HCT116 (cell line): Measurements from ENCODE around the gene CAPN1. TPM values are rescaled to one million over a fixed set of nuclear protein-coding genes. Genes with fewer than 3 reads are reported as not detected.

ENCODE experiments used
- ATAC-seq: fragments of 200-7000 bp; cut with Tn5 transposase; 2 replicates; pipeline ENCODE4 v1.9.1; 2020; ENCODE audit warnings: mild to moderate bottlenecking, moderate library complexity
- BruUV-seq: library from RNA; stranded (reverse); fragments of 400-500 nt; replicated peaks from 2 replicates; lab custom pipeline; 2021; lab: Mats Ljungman, UMichigan
- CTCF ChIA-PET: fragments of 300-600 bp; sonication (Branson Sonifier 250); formaldehyde crosslinking; loops from one replicate; lab custom pipeline; 2021; ENCODE audit warnings: antibody characterized with exemption; lab: Charles Lee
- POLR2A ChIA-PET: fragments of 300-600, 350-600 bp; sonication (Branson Sonifier 250); formaldehyde crosslinking; loops from one replicate; lab custom pipeline; 2021; ENCODE audit warnings: antibody characterized with exemption; lab: Charles Lee
- RAD21 ChIA-PET, 2 experiments: fragments of 300-600 bp; sonication (Branson Sonifier 250); formaldehyde crosslinking; loops; one replicate each; lab custom pipeline; 2023; ENCODE audit warnings: low total read pairs in 2 of 2; ENCODE audit not compliant: uncharacterized antibody in 2 of 2, unreplicated experiment in 2 of 2, low non-redundant PET in 1 of 2; lab: Charles Lee
- DNase-seq: peaks from one replicate; pipeline ENCODE4 v3.0.0-alpha.2; 2010; ENCODE audit warnings: low read depth, low spot score
- H2AFZ ChIP-seq: fragments of 200-600 bp; shearing (Covaris generic), sonication (generic); 2 replicates; pipeline ENCODE4 v1.6.1; 2017; ENCODE audit warnings: low read depth, mixed run types, mixed read lengths, antibody characterized with exemption, low read length; ENCODE audit not compliant: poor library complexity, severe bottlenecking
- H3K27ac ChIP-seq: 2 replicates; pipeline ENCODE4 v1.5.1; 2012; ENCODE audit warnings: low read depth, low read length
- H3K27me3 ChIP-seq: fragments of 200-600 bp; sonication (generic); 2 replicates; pipeline ENCODE4 v1.6.1; 2016; ENCODE audit warnings: mixed run types, low read length, mixed read lengths; ENCODE audit not compliant: insufficient read depth
- H3K36me3 ChIP-seq, 2 experiments: fragments of 200-500 bp in 1 of 2; fragments of 200-600 bp in 1 of 2; sonication (Bioruptor generic) in 1 of 2; sonication (generic) in 1 of 2; 2 replicates each; pipeline versions ENCODE4 v1.5.1 to v1.6.1; 2014 to 2016; ENCODE audit warnings: low read length in 2 of 2, inconsistent platforms in 1 of 2, mixed read lengths in 1 of 2, mixed run types in 1 of 2; ENCODE audit not compliant: insufficient read depth in 2 of 2, control insufficient read depth in 1 of 2
- H3K4me1 ChIP-seq, 2 experiments: fragments of 200-600 bp in 1 of 2; sonication (generic) in 1 of 2; 2 replicates each; pipeline versions ENCODE4 v1.5.1 to v1.6.1; 2012 to 2017; ENCODE audit warnings: low read length in 2 of 2, inconsistent platforms in 1 of 2, mild to moderate bottlenecking in 1 of 2, mixed read lengths in 1 of 2, mixed run types in 1 of 2, moderate library complexity in 1 of 2; ENCODE audit not compliant: insufficient read depth in 2 of 2, control insufficient read depth in 1 of 2
- H3K4me2 ChIP-seq: fragments of 200-600 bp; sonication (generic); 2 replicates; pipeline ENCODE4 v1.6.1; 2017; ENCODE audit warnings: mixed run types, low read length, mixed read lengths
- H3K4me3 ChIP-seq, 2 experiments: fragments of 200-600 bp in 1 of 2; sonication (generic) in 1 of 2; replicated peaks in 1 of 2; 2 replicates each; pipeline ENCODE4 v1.5.1; 2011 to 2016; ENCODE audit warnings: low read length in 2 of 2, control low read depth in 1 of 2, low read depth in 1 of 2, mild to moderate bottlenecking in 1 of 2, mixed read lengths in 1 of 2, mixed run types in 1 of 2
- H3K79me2 ChIP-seq: fragments of 200-600 bp; sonication (generic); 2 replicates; pipeline ENCODE4 v1.6.1; 2017; ENCODE audit warnings: mild to moderate bottlenecking, mixed run types, low read length, moderate library complexity, mixed read lengths; ENCODE audit not compliant: insufficient read depth
- H3K9ac ChIP-seq: fragments of 200-600 bp; sonication (generic); 2 replicates; pipeline ENCODE4 v1.6.1; 2016; ENCODE audit warnings: low read length, mixed read lengths
- H3K9me2 ChIP-seq: fragments of 200-600 bp; sonication (generic), shearing (Covaris generic); 2 replicates; pipeline ENCODE4 v1.6.1; 2017; ENCODE audit warnings: mixed run types, mild to moderate bottlenecking, moderate library complexity; ENCODE audit not compliant: insufficient read depth
- H3K9me3 ChIP-seq, 2 experiments: fragments of 200-500 bp in 1 of 2; fragments of 200-600 bp in 1 of 2; sonication (Bioruptor generic) in 1 of 2; sonication (generic) in 1 of 2; 2 replicates each; pipeline ENCODE4 v1.6.1; 2014 to 2017; ENCODE audit warnings: low read length in 2 of 2, mixed read lengths in 2 of 2, inconsistent platforms in 1 of 2, low read depth in 1 of 2, mild to moderate bottlenecking in 1 of 2, mixed run types in 1 of 2, moderate library complexity in 1 of 2; ENCODE audit not compliant: control insufficient read depth in 1 of 2, insufficient read depth in 1 of 2
- H4K20me1 ChIP-seq: fragments of 200-600 bp; sonication (generic), shearing (Covaris generic); 2 replicates; pipeline ENCODE4 v1.6.1; 2017; ENCODE audit warnings: mixed run types, mild to moderate bottlenecking, moderate library complexity; ENCODE audit not compliant: insufficient read depth
- CBX3 ChIP-seq: IDR thresholded peaks from 2 replicates; pipeline ENCODE4 v1.6.1; 2012; ENCODE audit warnings: low read depth
- EGR1 ChIP-seq: IDR thresholded peaks from 2 replicates; pipeline ENCODE4 v1.6.1; 2012; ENCODE audit warnings: low read depth
- JUND ChIP-seq: IDR thresholded peaks from 2 replicates; pipeline ENCODE4 v1.6.1; 2012
- TCF7L2 ChIP-seq: IDR thresholded peaks from 2 replicates; pipeline ENCODE4 v1.7.0; 2011; ENCODE audit warnings: borderline replicate concordance, inconsistent platforms; ENCODE audit not compliant: insufficient read depth, insufficient read length; ENCODE audit errors: extremely low read depth
- ZFX ChIP-seq: fragments of 450-650 bp; IDR thresholded peaks from 2 replicates; pipeline ENCODE4 v1.6.1; 2017
- intact Hi-C: fragments of 100-400 bp; cut with micrococcal nuclease; formaldehyde crosslinking; loops from 2 replicates; pipeline ENCODE4 v1.10.0; 2022
- total RNA-seq: library from RNA; stranded (reverse); gene quantifications from one replicate; pipeline ENCODE4 v1.2.1, GENCODE V29; 2021; ENCODE audit not compliant: unreplicated experiment
- TF ChIP-seq, protein P1 (sequence below): IDR thresholded peaks from 2 replicates; pipeline ENCODE4 v1.6.1; 2012; ENCODE audit warnings: low read depth
- TF ChIP-seq, protein P2 (sequence below): IDR thresholded peaks from 2 replicates; pipeline ENCODE4 v1.6.1; 2012

Gene CAPN1
- total RNA-seq, 1 experiment from 2014 or later = 279 TPM

DNA sequence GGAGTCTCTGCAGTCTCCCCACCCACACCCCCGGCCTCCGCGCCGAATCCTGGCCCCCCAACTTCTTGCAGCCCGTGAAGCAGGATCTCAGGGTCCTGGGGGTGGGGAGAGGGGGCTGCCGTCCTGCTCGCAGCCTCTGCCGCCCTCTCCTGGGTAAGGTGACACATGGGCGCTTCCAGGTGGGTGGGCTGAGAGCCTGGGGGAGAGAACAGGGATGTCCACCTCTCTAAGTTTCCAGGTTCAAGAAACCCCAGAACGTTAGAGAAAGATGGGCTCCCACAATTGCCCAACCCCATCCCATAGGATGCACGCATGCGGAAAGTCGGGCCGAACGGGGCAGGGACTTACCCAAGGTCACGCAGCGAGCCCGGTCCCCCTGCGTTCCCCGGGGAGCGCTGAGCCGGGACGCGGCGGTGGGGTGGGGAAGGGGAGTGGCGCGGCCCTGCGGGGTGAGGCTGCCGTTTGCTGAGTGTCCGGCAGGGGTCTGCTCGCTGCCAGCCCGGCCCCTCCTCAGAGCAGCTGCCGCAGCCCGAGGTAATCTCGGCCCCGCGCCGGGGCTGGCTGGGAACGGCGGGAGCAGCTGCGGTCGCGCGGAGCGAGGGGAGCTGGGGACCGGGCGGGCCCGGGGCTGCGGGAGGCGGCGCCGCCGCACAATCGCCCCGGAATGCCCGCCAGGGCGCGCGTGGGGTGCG is 705 bp upstream of the CAPN1 start (continued):
- TF ChIP-seq, protein P1, sequence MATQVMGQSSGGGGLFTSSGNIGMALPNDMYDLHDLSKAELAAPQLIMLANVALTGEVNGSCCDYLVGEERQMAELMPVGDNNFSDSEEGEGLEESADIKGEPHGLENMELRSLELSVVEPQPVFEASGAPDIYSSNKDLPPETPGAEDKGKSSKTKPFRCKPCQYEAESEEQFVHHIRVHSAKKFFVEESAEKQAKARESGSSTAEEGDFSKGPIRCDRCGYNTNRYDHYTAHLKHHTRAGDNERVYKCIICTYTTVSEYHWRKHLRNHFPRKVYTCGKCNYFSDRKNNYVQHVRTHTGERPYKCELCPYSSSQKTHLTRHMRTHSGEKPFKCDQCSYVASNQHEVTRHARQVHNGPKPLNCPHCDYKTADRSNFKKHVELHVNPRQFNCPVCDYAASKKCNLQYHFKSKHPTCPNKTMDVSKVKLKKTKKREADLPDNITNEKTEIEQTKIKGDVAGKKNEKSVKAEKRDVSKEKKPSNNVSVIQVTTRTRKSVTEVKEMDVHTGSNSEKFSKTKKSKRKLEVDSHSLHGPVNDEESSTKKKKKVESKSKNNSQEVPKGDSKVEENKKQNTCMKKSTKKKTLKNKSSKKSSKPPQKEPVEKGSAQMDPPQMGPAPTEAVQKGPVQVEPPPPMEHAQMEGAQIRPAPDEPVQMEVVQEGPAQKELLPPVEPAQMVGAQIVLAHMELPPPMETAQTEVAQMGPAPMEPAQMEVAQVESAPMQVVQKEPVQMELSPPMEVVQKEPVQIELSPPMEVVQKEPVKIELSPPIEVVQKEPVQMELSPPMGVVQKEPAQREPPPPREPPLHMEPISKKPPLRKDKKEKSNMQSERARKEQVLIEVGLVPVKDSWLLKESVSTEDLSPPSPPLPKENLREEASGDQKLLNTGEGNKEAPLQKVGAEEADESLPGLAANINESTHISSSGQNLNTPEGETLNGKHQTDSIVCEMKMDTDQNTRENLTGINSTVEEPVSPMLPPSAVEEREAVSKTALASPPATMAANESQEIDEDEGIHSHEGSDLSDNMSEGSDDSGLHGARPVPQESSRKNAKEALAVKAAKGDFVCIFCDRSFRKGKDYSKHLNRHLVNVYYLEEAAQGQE = no peak
- TF ChIP-seq JUND (no peak), EGR1 (no peak)
- TF ChIP-seq, protein P2, sequence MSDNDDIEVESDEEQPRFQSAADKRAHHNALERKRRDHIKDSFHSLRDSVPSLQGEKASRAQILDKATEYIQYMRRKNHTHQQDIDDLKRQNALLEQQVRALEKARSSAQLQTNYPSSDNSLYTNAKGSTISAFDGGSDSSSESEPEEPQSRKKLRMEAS = peak; percentile 51; the same call in 1 of the 2 replicates
- TF ChIP-seq, all 23 proteins: peak for 4

DNA sequence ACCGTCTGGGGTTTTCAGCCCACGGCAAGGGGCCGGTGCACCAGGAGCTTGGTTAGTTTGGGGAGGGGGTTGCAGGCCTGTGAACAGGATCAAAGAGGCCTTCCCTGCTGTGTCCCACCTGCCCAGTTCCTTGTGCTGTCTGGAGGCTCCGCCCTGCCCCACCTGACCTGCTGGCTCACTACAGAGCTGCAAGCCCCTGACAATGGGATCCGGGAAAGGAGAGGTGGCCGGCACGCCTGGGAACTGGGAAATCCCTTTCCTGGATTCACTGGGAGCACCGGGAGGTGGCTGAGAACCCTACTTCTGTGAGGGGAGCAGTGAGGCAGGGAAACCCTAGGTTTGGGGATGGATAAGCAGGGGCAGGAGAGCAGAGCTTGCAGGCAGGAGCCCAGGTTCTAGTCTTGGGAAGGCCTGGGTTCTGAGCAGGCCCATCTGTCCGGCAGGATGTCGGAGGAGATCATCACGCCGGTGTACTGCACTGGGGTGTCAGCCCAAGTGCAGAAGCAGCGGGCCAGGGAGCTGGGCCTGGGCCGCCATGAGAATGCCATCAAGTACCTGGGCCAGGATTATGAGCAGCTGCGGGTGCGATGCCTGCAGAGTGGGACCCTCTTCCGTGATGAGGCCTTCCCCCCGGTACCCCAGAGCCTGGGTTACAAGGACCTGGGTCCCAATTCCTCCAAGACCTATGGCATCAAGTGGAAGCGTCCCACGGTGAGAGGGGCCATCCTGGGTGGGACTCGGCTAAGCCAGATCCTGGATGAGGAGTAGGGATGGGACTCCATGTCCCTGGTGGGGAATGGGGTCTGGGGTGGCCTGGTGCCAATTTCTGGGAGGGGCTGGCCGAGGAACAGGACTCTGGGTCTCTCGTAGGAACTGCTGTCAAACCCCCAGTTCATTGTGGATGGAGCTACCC is 786 bp downstream of the CAPN1 start:
- CTCF ChIA-PET = interaction anchor here (1.2 to 2.7 kb wide), 4 partner anchors 13 to 335 kb away, joined by 3 to 14 read pairs (median 5); partner anchors contain the start of genes SPDYC and TM7SF2
- Histone ChIP-seq H3K79me2 (peaks cover 58% of the 10 kb centered on the region), H3K27ac (peak overlapping the region; percentile 100), H4K20me1 (no peaks in the 10 kb centered on the region), H3K9me3 (no peaks in the 10 kb centered on the region), H3K4me3 (peak overlapping the region; percentile 81 to 95), H2AFZ (no peak overlapping the region), H3K9me2 (no peaks in the 10 kb centered on the region), H3K4me2 (peak overlapping the region; percentile 97), H3K4me1 (peaks cover 23 to 35% of the 10 kb centered on the region in 2 experiments), H3K27me3 (no peaks in the 10 kb centered on the region), H3K36me3 (peaks cover 7 to 31% of the 10 kb centered on the region in 2 experiments; a peak in 3 of 4 replicates), H3K9ac (peak overlapping the region; percentile 97)
- DNase-seq (peak; percentile 15), ATAC-seq (peak; percentile 39)
- peak; percentile 42 for TF ChIP-seq ZFX
- TF ChIP-seq CBX3 = no peak
- TF ChIP-seq TCF7L2 = peak; percentile 55
- BruUV-seq = TSS peak; percentile 35
- RAD21 ChIA-PET = interaction anchor here (1.0 to 1.4 kb wide), 4 partner anchors 47 to 65 kb away, joined by 3 to 8 read pairs (median 4); partner anchors contain the start of genes FAU (in 1 of the 2), MRPL49 (in 1 of the 2) and ZNHIT2 (in 1 of the 2)
- POLR2A ChIA-PET = interaction anchor here (1.2 to 2.8 kb wide), 5 partner anchors 13 to 71 kb away, joined by 4 to 20 read pairs (median 6); partner anchors contain the start of genes FAU, MRPL49, SPDYC and SYVN1
- intact Hi-C loops = loop anchor here (5.0 kb wide), 3 partner anchors 70 to 335 kb away; partner anchors contain the start of gene TM7SF2
